Motor neuron (in vitro differentiated cells): ENCODE results near the gene OSCAR. TPM values are rescaled to one million over a fixed set of nuclear protein-coding genes. Genes with fewer than 3 reads are reported as not detected.
A peak's percentile ranks its signal among the peaks of the same experiment; 100 is the strongest.
"Not testable (repeated sequence)": the region's sequence is repeated elsewhere in the genome, so short reads cannot be mapped to it uniquely, and the experiment has no call there.

Experiments used
- ATAC-seq, 8 experiments: fragments of 200-7000 bp; cut with Tn5 transposase; replicated peaks in 6 of 8; 2 replicates each; pipeline ENCODE4 v1.8.0; 2021; ENCODE audit warnings: mild to moderate bottlenecking in 8 of 8, moderate library complexity in 8 of 8
- H3K27ac ChIP-seq, 2 donors: fragments of 250-450 bp; sonication (Bioruptor Pico); 2 replicates each; pipeline ENCODE4 v1.9.0; 2021; ENCODE audit warnings: antibody characterized with exemption in 2 of 2, mild to moderate bottlenecking in 2 of 2, moderate library complexity in 1 of 2
- H3K4me1 ChIP-seq, 2 donors: fragments of 250-450 bp; sonication (Bioruptor Pico); replicated peaks in 1 of 2; 2 replicates each; pipeline ENCODE4 v1.6.1; 2021; ENCODE audit warnings: antibody characterized with exemption in 2 of 2, mild to moderate bottlenecking in 2 of 2, moderate library complexity in 1 of 2
- H3K4me3 ChIP-seq, 5 donors: fragments of 250-450 bp; sonication (Bioruptor Pico); 2 replicates each; pipeline ENCODE4 v1.9.0; 2021; ENCODE audit warnings: antibody characterized with exemption in 5 of 5, mild to moderate bottlenecking in 5 of 5, moderate library complexity in 4 of 5
- WGBS, 10 experiments: fragments of 450-650 bp; shearing (Covaris generic); methylation state at CpG; one replicate each; pipeline ENCODE4 v1.0.0; 2022; 5-methylcytosine and 5-hydroxymethylcytosine counted together
- in situ Hi-C, 9 experiments: fragments of 400-800 bp; cut with MboI; loops; one replicate each; pipeline ENCODE4 v1.15.0; 2021; ENCODE audit warnings: low sequenced_read_pairs in 9 of 9, low pct_unique_long_range_greater_than_20kb in 2 of 9; ENCODE audit not compliant: unreplicated experiment in 9 of 9
- total RNA-seq, 8 experiments: library from RNA; unstranded; fragments of 300-600 nt; gene quantifications; 2 replicates each; pipeline versions ENCODE4 v1.2.3 to v1.2.4, GENCODE V29; 2022

The OSCAR gene
- total RNA-seq, 8 experiments from 2014 or later: 0.11 to 0.95 (median 0.22) TPM

GRCh38 chr19:54115109-54116063 is 14.8 kb upstream of the OSCAR start, which contains the start of the genes PRPF31 and TFPT:
TSS of gene PRPF31 (plus strand) at chr19:54115754. CDS start at chr19:54118279, 2,525 bp downstream.
TSS of gene TFPT (minus strand) at chr19:54115657. CDS start at chr19:54115269, 388 bp downstream.
- peaks cover 5 to 11% of the 10 kb centered on the region in 2 donors for H3K4me1 ChIP-seq
- ATAC-seq: peak; percentile 92 to 96 (median 95)
- H3K4me3 ChIP-seq: peak within 1 kb of the TSS; percentile 80 to 96 (median 88)
- in situ Hi-C loops: no loop called here
- WGBS, 10 experiments: 0 to 3% (median 0%) methylated on average over 2 to 37 of the region's 60 CpGs; no CpG with 5 or more reads in 1 of the 10 experiments
- peak within 1 kb of the TSS; percentile 95 to 97 for H3K27ac ChIP-seq

- Histone ChIP-seq H3K27ac (peak overlapping the region in 1 of 2 donors; percentile 95), H3K4me3 (peak overlapping the region; percentile 80 to 96 (median 88)), H3K4me1 (peaks cover 5 to 11% of the 10 kb centered on the region in 2 donors)
- in situ Hi-C loops: no loop called here
- WGBS, 10 experiments: 0 to 50% (median 7%) methylated on average over 1 to 12 of the region's 28 CpGs; no CpG with 5 or more reads in 5 of the 10 experiments
- peak in 3 of 8 experiments; percentile 4 to 10 (median 7) for ATAC-seq
Measured at GRCh38 chr19:54114340-54115108, 13.9 kb upstream of the OSCAR start.

GRCh38 chr19:54109651-54110050 is 9.0 kb upstream of the OSCAR start:
- Histone ChIP-seq H3K27ac (no peak overlapping the region), H3K4me1 (peaks cover 0 to 4% of the 10 kb centered on the region in 2 donors), H3K4me3 (no peak overlapping the region)
- in situ Hi-C loops: no loop called here
- no CpG with 5 or more reads among the region's 6 CpGs for WGBS, 10 experiments
- peak in 1 of 8 experiments; percentile 23 for ATAC-seq

GRCh38 chr19:54108496-54108895 is 7.9 kb upstream of the OSCAR start:
- H3K27ac ChIP-seq: no peak overlapping the region
- in situ Hi-C loops: no loop called here
- ATAC-seq: no peak
- H3K4me3 ChIP-seq: no peak overlapping the region
- peaks cover 0 to 6% of the 10 kb centered on the region in 2 donors for H3K4me1 ChIP-seq
- WGBS, 10 experiments: 58 to 100% (median 77%) methylated on average over 1 to 5 of the region's 7 CpGs; no CpG with 5 or more reads in 3 of the 10 experiments

- in situ Hi-C loops: no loop called here
- ATAC-seq: peak in 3 of 8 experiments; percentile 12 to 27 (median 18)
- WGBS, 10 experiments: 60 to 78% methylated on average over 1 to 5 of the region's 21 CpGs; no CpG with 5 or more reads in 8 of the 10 experiments
- no peak overlapping the region for H3K27ac ChIP-seq
- H3K4me1 ChIP-seq: peaks cover 0 to 6% of the 10 kb centered on the region in 2 donors
- H3K4me3 ChIP-seq: no peak overlapping the region
Measured at GRCh38 chr19:54107876-54108490, 7.4 kb upstream of the OSCAR start.

- in situ Hi-C loops: no loop called here
- 50 to 90% (median 84%) methylated on average over 2 to 9 of the region's 15 CpGs; no CpG with 5 or more reads in 6 of the 10 experiments for WGBS, 10 experiments
Measured at GRCh38 chr19:54106716-54107115, 6.1 kb upstream of the OSCAR start.

GRCh38 chr19:54105796-54106195 is 5.2 kb upstream of the OSCAR start:
- WGBS, 10 experiments: 57 to 100% (median 96%) methylated on average over 1 to 10 of the region's 10 CpGs; no CpG with 5 or more reads in 3 of the 10 experiments
- in situ Hi-C loops: no loop called here
- ATAC-seq: no peak
- H3K4me1 ChIP-seq: peaks cover 0 to 6% of the 10 kb centered on the region in 2 donors
- H3K4me3 ChIP-seq: no peak overlapping the region
- H3K27ac ChIP-seq: no peak overlapping the region

More at GRCh38 chr19:54106716-54107115, 6.1 kb upstream of the OSCAR start:
- no peak for ATAC-seq
- Histone ChIP-seq H3K27ac (no peak overlapping the region), H3K4me3 (no peak overlapping the region), H3K4me1 (peaks cover 0 to 6% of the 10 kb centered on the region in 2 donors)

GRCh38 chr19:54104998-54105715 is 4.6 kb upstream of the OSCAR start:
- 80 to 100% (median 100%) methylated on average over 1 to 3 of the region's 11 CpGs; no CpG with 5 or more reads in 7 of the 10 experiments for WGBS, 10 experiments
- ATAC-seq: no peak
- Histone ChIP-seq H3K4me1 (peaks cover 0 to 6% of the 10 kb centered on the region in 2 donors), H3K4me3 (no peak overlapping the region), H3K27ac (no peak overlapping the region)
- in situ Hi-C loops: no loop called here

- 0 to 53% (median 2%) methylated on average over 3 to 34 of the region's 54 CpGs; no CpG with 5 or more reads in 2 of the 10 experiments for WGBS, 10 experiments
- Histone ChIP-seq H3K27ac (peak within 1 kb of the TSS; percentile 19 to 65), H3K4me1 (peaks cover 0 to 6% of the 10 kb centered on the region in 2 donors), H3K4me3 (peak within 1 kb of the TSS; percentile 52 to 87 (median 79))
- in situ Hi-C loops: no loop called here
- ATAC-seq: peak; percentile 95 to 100 (median 99)
Measured at GRCh38 chr19:54102421-54103169, 2.0 kb upstream of the OSCAR start, which contains the start of gene NDUFA3. TSS of gene NDUFA3 (plus strand) at chr19:54102855. CDS start at chr19:54102879, 24 bp downstream.

- WGBS, 10 experiments: 58 to 73% methylated on average over 2 of the region's 9 CpGs; no CpG with 5 or more reads in 8 of the 10 experiments
- H3K4me3 ChIP-seq, ATAC-seq, in situ Hi-C loops, H3K27ac ChIP-seq: not testable (repeated sequence)
- H3K4me1 ChIP-seq: peaks cover 0 to 12% of the 10 kb centered on the region in 2 donors
Measured at GRCh38 chr19:54099903-54100255, 724 bp downstream of the OSCAR start.

- Histone ChIP-seq H3K27ac (no peak overlapping the region), H3K4me1 (peaks cover 0 to 12% of the 10 kb centered on the region in 2 donors), H3K4me3 (no peak overlapping the region)
- ATAC-seq: no peak
- 75 to 100% (median 88%) methylated on average over 1 to 8 of the region's 12 CpGs; no CpG with 5 or more reads in 2 of the 10 experiments for WGBS, 10 experiments
- in situ Hi-C loops: no loop called here
Measured at GRCh38 chr19:54099190-54099902, 1.3 kb downstream of the OSCAR start.
